Measurements from ENCODE around the gene LMBRD2.
A peak's percentile ranks its signal among the peaks of the same experiment; 100 is the strongest.

LMBRD2 gene

GRCh38 chr5:36152324-36153297 is 924 bp upstream of the LMBRD2 start:
- CTCF ChIA-PET: interaction anchor here (1.0 to 2.7 kb wide), 6 partner anchors 11 to 252 kb away, joined by 3 to 17 read pairs (median 4); partner anchors contain the start of gene NADK2
- no peak for DNase-seq (ENCODE audit: low read depth, low spot score)
- POLR2A ChIA-PET: interaction anchor here (0.8 to 2.0 kb wide), 3 partner anchors 14 to 94 kb away, joined by 3 to 8 read pairs (median 3); partner anchors contain the start of gene NADK2
- H3K4me3 ChIP-seq (ENCODE audit: low read depth, low read length): peak overlapping the region; percentile 90
- no peak for TF ChIP-seq CTCF (IDR thresholded peaks at IDR 0.05; ENCODE audit: insufficient read depth, low read length, missing control alignments)

GRCh38 chr5:36150676-36151433 is 832 bp downstream of the LMBRD2 start:
- ChIA-PET POLR2A (interaction anchor here (2.0 kb wide), 1 partner anchor 91 kb away, joined by 8 read pairs; the partner anchor contains the start of gene NADK2), CTCF (interaction anchor here (0.9 to 2.7 kb wide), 8 partner anchors 9 to 540 kb away, joined by 3 to 17 read pairs (median 4); partner anchors contain the start of gene NADK2)
- TF ChIP-seq CTCF (IDR thresholded peaks at IDR 0.05; ENCODE audit: insufficient read depth, low read length, missing control alignments): no peak
- peak overlapping the region; percentile 90 for H3K4me3 ChIP-seq (ENCODE audit: low read depth, low read length)
- no peak for DNase-seq (ENCODE audit: low read depth, low spot score)

DNA sequence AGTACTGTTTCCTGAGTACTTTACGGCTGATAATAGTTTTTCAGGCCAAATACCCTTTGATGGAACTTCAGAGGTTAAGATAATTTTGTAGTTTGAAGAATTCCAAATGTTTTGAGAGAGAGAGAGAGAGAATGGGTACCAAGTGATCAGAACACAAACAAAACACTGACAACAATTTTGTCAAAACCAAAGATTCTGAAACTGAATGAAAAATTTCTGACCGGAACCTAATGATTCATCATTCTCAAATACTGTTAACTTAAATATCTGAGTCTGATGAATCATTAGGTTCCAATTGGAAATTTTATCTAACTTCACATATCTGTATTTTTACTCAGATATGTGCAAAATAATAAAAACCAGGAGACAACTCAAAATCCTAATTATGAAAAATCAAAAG is 4.0 kb downstream of the LMBRD2 start:
- ChIA-PET CTCF (no interaction called here), POLR2A (no interaction called here)
- no peak for DNase-seq (ENCODE audit: low read depth, low spot score)
- H3K4me3 ChIP-seq (ENCODE audit: low read depth, low read length): no peak overlapping the region
- TF ChIP-seq CTCF (IDR thresholded peaks at IDR 0.05; ENCODE audit: insufficient read depth, low read length, missing control alignments): no peak

GRCh38 chr5:36146390-36146789 is 5.3 kb downstream of the LMBRD2 start:
- H3K4me3 ChIP-seq (ENCODE audit: low read depth, low read length): no peak overlapping the region
- POLR2A ChIA-PET: no interaction called here
- no peak for DNase-seq (ENCODE audit: low read depth, low spot score)
- TF ChIP-seq CTCF (IDR thresholded peaks at IDR 0.05; ENCODE audit: insufficient read depth, low read length, missing control alignments): no peak
- CTCF ChIA-PET: no interaction called here

GRCh38 chr5:36145311-36145710 is 6.4 kb downstream of the LMBRD2 start:
- TF ChIP-seq CTCF (IDR thresholded peaks at IDR 0.05; ENCODE audit: insufficient read depth, low read length, missing control alignments): no peak
- no peak overlapping the region for H3K4me3 ChIP-seq (ENCODE audit: low read depth, low read length)
- no peak for DNase-seq (ENCODE audit: low read depth, low spot score)
- ChIA-PET POLR2A (no interaction called here), CTCF (no interaction called here)
